Suprapubic skin (tissue), 4 donors: ENCODE measurements around the gene ABCA6. TPM values are rescaled to one million over a fixed set of nuclear protein-coding genes. Genes with fewer than 3 reads are reported as not detected.

Experiments
- DNase-seq, 2 donors: peaks; one replicate each; pipeline ENCODE4 v3.0.0-alpha.2; 2019; ENCODE audit warnings: low spot score in 2 of 2
- H3K27ac ChIP-seq: fragments of 200-600 bp; sonication (generic); one replicate; pipeline ENCODE4 v1.5.1; 2019
- H3K27me3 ChIP-seq: fragments of 200-600 bp; sonication (generic); one replicate; pipeline ENCODE4 v1.5.1; 2019
- H3K36me3 ChIP-seq: fragments of 200-600 bp; sonication (generic); one replicate; pipeline ENCODE4 v1.5.1; 2019
- H3K4me1 ChIP-seq: fragments of 200-600 bp; sonication (generic); one replicate; pipeline ENCODE4 v1.5.1; 2019
- H3K4me3 ChIP-seq: fragments of 200-600 bp; sonication (generic); one replicate; pipeline ENCODE4 v1.5.1; 2019; ENCODE audit warnings: mild to moderate bottlenecking
- H3K9me3 ChIP-seq: fragments of 200-600 bp; sonication (generic); one replicate; pipeline ENCODE4 v1.5.1; 2019
- CTCF ChIP-seq, 2 donors: fragments of 200-600 bp in 1 of 2; fragments of 450-650 bp in 1 of 2; sonication (generic) in 1 of 2; IDR thresholded peaks; one replicate each; pipeline ENCODE4 v1.5.1; 2016 to 2019; ENCODE audit warnings: antibody characterized with exemption in 2 of 2, mild to moderate bottlenecking in 1 of 2, moderate library complexity in 1 of 2
- EP300 ChIP-seq: sonication (generic); formaldehyde crosslinking; IDR thresholded peaks from one replicate; pipeline ENCODE4 v1.6.1; 2017; ENCODE audit warnings: antibody characterized with exemption
- POLR2A ChIP-seq, 2 donors: fragments of 450-650 bp; IDR thresholded peaks; one replicate each; pipeline ENCODE4 v1.6.1; 2017; ENCODE audit warnings: antibody characterized with exemption in 2 of 2, mild to moderate bottlenecking in 2 of 2, moderate library complexity in 2 of 2
- POLR2AphosphoS5 ChIP-seq, 3 donors: sonication (generic); formaldehyde crosslinking; IDR thresholded peaks; one replicate each; pipeline ENCODE4 v1.6.1; 2017; ENCODE audit warnings: antibody characterized with exemption in 3 of 3
- WGBS: methylation state at CpG from one replicate; pipeline ENCODE4 v1.1.5; 2018; 5-methylcytosine and 5-hydroxymethylcytosine counted together
- total RNA-seq, 4 donors: library from RNA; depleted of rRNA; stranded (reverse); fragments of >200 nt; gene quantifications; one replicate each; pipeline ENCODE4 v1.1.0, GENCODE V29; 2016

Gene ABCA6
- total RNA-seq, 4 donors from 2014 or later = 6.6 to 43.0 (median 17.8) TPM

DNA sequence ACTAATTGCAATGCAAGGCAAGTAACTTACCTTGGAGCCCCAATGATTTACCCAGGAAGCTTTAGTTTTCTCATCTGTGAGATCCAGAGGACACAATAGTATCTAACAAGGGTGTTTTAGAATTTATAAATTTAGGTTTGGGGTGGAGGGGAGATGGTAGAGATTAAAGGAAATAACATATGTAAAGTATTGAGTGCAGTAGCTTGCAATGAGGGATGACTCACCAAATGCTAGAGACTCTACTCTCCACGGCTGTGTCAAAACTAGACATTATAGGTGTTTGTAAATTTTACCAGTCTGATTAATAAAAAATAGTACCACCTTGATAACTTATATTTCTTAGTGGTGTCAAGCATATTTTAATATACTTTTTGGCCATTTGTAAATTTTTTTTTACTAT, 77.2 kb downstream of the ABCA6 start:
- Histone ChIP-seq H3K4me1 (peaks cover 9% of the 10 kb centered on the region), H3K9me3 (no peaks in the 10 kb centered on the region), H3K36me3 (no peaks in the 10 kb centered on the region), H3K27me3 (no peaks in the 10 kb centered on the region), H3K27ac (no peak overlapping the region), H3K4me3 (no peak overlapping the region)
- no peak for TF ChIP-seq POLR2AphosphoS5 (IDR thresholded peaks at IDR 0.05)
- TF ChIP-seq EP300 = no peak
- TF ChIP-seq CTCF (IDR thresholded peaks at IDR 0.05) = no peak
- no peak for TF ChIP-seq POLR2A (IDR thresholded peaks at IDR 0.05)
- 71% methylated on average over 1 of the region's 1 CpG for WGBS
- no peak for DNase-seq

GRCh38 chr17:69064001-69064400, 77.7 kb downstream of the ABCA6 start:
- DNase-seq = no peak
- Histone ChIP-seq H3K36me3 (no peaks in the 10 kb centered on the region), H3K27me3 (no peaks in the 10 kb centered on the region), H3K27ac (no peak overlapping the region), H3K9me3 (no peaks in the 10 kb centered on the region), H3K4me3 (no peak overlapping the region), H3K4me1 (peaks cover 9% of the 10 kb centered on the region)
- 85% methylated on average over 2 of the region's 2 CpGs for WGBS
- no peak for TF ChIP-seq CTCF (IDR thresholded peaks at IDR 0.05)
- no peak for TF ChIP-seq POLR2AphosphoS5 (IDR thresholded peaks at IDR 0.05)
- no peak for TF ChIP-seq EP300
- TF ChIP-seq POLR2A (IDR thresholded peaks at IDR 0.05) = no peak

GRCh38 chr17:69062860-69063581, 78.7 kb downstream of the ABCA6 start:
- H3K36me3 ChIP-seq = no peaks in the 10 kb centered on the region
- no peak overlapping the region for H3K4me3 ChIP-seq
- TF ChIP-seq CTCF (IDR thresholded peaks at IDR 0.05) = no peak
- TF ChIP-seq EP300 = no peak
- TF ChIP-seq POLR2AphosphoS5 (IDR thresholded peaks at IDR 0.05) = no peak
- no peak for TF ChIP-seq POLR2A (IDR thresholded peaks at IDR 0.05)
- no peaks in the 10 kb centered on the region for H3K9me3 ChIP-seq
- peaks cover 9% of the 10 kb centered on the region for H3K4me1 ChIP-seq
- no peaks in the 10 kb centered on the region for H3K27me3 ChIP-seq
- DNase-seq = no peak
- H3K27ac ChIP-seq = no peak overlapping the region
- WGBS = 85% methylated on average over 4 of the region's 4 CpGs

- Histone ChIP-seq H3K36me3 (no peaks in the 10 kb centered on the region), H3K4me1 (peaks cover 9% of the 10 kb centered on the region), H3K27ac (no peak overlapping the region), H3K4me3 (no peak overlapping the region), H3K27me3 (no peaks in the 10 kb centered on the region), H3K9me3 (no peaks in the 10 kb centered on the region)
- WGBS = 74% methylated on average over 4 of the region's 4 CpGs
- no peak for DNase-seq
- TF ChIP-seq EP300 (no peak), POLR2A (IDR thresholded peaks at IDR 0.05) (no peak), POLR2AphosphoS5 (IDR thresholded peaks at IDR 0.05) (no peak), CTCF (IDR thresholded peaks at IDR 0.05) (no peak)
Measured at GRCh38 chr17:69061721-69062556, 79.8 kb downstream of the ABCA6 start.

GRCh38 chr17:69060822-69061221, 80.9 kb downstream of the ABCA6 start, which contains the start of gene ABCA9:
Gene ABCA9, minus strand, starts transcription at chr17:69060927. Its CDS starts 9,801 bp downstream, at chr17:69051126.
- WGBS = 35% methylated on average over 2 of the region's 2 CpGs
- TF ChIP-seq EP300 (no peak), POLR2AphosphoS5 (IDR thresholded peaks at IDR 0.05) (peak in 2 of 3 donors; percentile 46 to 52)
- no peaks in the 10 kb centered on the region for H3K9me3 ChIP-seq
- peak within 1 kb of the TSS; percentile 57 for H3K27ac ChIP-seq
- H3K27me3 ChIP-seq = no peaks in the 10 kb centered on the region
- H3K4me3 ChIP-seq = peak within 1 kb of the TSS; percentile 12
- no peak for DNase-seq
- H3K4me1 ChIP-seq = peaks cover 9% of the 10 kb centered on the region
- H3K36me3 ChIP-seq = no peaks in the 10 kb centered on the region
